Pulmonary artery endothelial cell (primary cell): Measurements from ENCODE around the gene DGLUCY. TPM values are rescaled to one million over a fixed set of nuclear protein-coding genes. Genes with fewer than 3 reads are reported as not detected.
"Not testable (repeated sequence)": the region's sequence is repeated elsewhere in the genome, so short reads cannot be mapped to it uniquely, and the experiment has no call there.

ENCODE experiments used
- DNase-seq: peaks from one replicate; pipeline ENCODE4 v3.0.0-alpha.2; 2011; ENCODE audit warnings: low read depth, low spot score
- total RNA-seq: library from RNA; depleted of rRNA; stranded (reverse); fragments of >200 nt; gene quantifications from 2 replicates; pipeline ENCODE4 v1.2.3, GENCODE V29; 2014

DGLUCY gene
- total RNA-seq, 1 donor from 2014 or later: 51.4 TPM

DNA sequence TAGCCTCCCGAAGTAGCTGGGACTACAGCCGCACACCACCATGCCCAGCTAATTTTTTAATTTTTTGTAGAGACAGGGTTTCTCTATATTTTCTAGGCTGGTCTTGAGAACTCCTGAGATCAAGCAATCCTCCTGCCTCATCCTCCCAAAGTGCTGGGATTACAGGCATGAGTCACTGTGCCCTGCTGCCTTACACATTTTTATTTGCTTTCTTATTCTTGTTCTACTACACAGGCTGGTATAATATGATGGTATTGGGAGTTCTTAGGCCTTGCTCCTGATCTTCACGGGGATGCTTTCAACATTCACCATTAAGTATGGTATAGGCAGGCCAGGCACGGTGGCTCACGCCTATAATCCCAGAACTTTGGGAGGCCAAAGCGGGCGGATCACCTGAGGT, 21.2 kb downstream of the DGLUCY start:
- no peak for DNase-seq

- peak; percentile 41 for DNase-seq
These were observed 24.9 kb downstream of the DGLUCY start for GRCh38 chr14:91138511-91139359.

DNA sequence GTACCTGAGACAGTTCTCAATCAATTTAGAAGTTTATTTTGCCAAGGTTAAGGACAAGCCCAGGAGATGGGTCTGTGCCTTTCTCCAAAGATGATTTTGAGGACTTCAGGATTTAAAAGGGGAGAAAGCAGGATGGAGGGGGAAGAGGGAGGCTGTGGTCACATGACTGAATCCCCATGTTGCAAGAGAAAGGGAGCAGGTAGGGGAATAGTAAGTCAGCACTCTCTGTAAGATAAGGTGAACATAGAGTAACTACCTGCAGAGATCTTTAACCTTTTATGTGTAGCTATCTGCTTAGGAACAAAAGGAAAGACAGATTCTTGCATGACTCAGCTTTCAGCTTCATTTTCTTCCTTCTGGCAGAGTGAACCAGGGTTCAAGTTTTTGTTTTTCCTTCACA, 25.9 kb downstream of the DGLUCY start:
- no peak for DNase-seq

DNA sequence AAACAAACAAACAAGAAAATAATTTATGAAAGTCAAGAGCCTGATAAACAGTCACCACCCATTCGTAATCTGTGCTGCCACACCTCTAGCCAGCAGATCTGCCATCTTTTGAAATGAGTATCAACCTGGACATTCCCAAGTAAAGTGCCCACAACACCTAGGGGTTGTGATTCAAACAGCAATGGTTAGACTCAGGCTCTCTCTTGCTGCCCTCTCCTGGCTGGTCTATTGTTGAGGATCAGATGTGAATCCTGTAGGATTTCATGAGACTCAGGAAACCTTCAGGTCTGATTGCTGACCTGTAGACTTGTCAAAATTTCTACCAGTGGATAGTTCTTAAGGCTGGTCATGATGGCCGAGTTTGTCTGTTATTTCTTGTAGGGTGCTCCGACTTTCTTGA, 26.8 kb downstream of the DGLUCY start:
- no peak for DNase-seq

GRCh38 chr14:91142214-91142668, 28.4 kb downstream of the DGLUCY start:
- DNase-seq: no peak

GRCh38 chr14:91143862-91144261, 30.0 kb downstream of the DGLUCY start:
- no peak for DNase-seq

- DNase-seq: peak; percentile 80
These were observed 30.7 kb downstream of the DGLUCY start for GRCh38 chr14:91144425-91145145.

DNA sequence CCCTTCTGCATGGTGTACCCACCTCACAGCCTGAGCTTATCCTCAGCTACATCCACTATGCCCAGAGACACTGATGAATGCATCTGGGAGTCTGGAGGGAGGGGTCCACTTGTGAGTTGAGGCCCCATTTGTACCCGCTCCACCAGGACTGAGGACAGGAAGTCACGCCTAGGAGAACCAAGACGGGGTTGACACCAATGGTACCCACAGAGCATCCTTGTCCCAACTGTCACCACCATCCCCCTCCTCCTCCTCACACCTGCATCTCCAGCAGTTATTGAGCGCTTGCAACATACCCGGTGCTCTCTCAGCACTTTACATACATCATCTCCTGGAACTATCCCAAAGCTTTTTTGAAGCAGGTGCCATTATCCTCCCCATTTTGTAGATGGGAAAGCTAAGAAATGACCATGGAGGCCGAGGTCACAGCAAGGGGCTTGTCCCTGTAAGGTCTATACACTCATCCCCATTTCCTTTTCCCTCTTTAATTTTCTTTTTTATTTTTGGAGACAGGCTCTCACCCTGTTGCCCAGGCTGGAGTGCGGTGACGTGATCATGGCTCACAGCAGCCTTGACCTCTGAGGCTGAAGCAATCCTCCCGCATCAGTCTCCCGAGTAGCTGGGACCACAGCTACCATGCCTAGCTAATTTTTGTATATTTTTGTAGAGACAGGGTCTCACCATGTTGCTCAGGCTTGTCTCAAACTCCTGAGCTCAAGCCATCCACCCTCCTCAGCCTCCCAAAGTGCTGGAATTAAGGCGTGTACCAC, 31.7 kb downstream of the DGLUCY start:
- DNase-seq: no peak

DNA sequence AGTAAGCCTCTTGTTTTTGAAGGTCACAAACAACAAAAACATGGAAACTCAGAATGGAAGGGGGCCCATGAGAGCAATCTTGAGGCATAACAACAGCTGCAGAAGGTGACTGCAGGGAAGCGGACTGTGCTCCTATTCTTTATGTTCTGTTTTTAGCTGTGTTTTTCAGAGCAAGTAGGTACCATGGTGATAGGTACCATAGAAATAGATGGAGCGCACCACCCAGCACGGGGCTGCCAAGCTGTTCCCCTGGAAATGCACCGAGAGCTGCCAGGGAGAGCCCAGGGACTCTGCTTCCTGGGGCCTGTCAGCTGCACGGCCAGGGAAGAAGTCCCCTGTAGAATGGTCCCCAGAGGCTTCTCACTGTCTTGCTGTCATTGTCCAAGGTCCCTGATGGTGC, 32.8 kb downstream of the DGLUCY start:
- DNase-seq: no peak

GRCh38 chr14:91149462-91149861, 35.6 kb downstream of the DGLUCY start:
- DNase-seq: peak; percentile 78

DNA sequence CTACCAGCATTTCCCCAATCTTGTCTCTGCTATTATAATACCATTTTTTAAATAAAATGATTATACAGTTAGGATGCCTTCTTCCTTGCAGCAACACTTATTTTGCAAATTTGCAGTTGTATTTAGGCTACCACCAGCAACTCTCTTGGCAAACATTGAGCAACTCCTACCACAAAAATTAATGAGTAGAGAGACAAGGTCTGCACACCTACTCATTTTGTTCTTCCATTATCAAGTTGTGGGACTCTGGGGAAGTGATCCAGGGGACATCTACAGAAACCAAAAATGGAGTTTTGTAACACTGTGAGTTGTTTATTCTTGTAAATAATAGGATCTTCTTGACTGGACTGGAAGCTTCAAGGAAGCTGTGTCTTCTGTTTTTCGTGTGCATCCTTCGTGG, 38.6 kb downstream of the DGLUCY start:
- no peak for DNase-seq

DNA sequence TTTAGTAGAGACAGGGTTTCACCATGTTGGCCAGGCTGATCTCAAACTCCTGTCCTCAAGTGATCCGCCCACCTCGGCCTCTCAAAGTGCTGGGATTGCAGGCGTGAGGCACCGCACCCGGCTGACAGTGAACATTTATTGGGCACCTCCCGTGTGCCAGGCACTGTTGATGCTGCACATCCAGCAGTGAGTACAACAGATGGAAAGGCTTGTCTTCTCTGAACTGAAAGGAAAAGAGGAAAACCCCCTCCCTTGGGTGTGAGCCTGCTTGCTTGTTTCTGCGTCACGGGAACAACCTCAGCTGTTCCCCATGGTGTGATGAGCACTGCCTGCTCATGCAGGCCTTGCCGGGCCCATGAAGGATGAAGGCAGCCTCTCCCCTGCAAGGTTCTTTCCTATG, 39.5 kb downstream of the DGLUCY start:
- DNase-seq: no peak

DNA sequence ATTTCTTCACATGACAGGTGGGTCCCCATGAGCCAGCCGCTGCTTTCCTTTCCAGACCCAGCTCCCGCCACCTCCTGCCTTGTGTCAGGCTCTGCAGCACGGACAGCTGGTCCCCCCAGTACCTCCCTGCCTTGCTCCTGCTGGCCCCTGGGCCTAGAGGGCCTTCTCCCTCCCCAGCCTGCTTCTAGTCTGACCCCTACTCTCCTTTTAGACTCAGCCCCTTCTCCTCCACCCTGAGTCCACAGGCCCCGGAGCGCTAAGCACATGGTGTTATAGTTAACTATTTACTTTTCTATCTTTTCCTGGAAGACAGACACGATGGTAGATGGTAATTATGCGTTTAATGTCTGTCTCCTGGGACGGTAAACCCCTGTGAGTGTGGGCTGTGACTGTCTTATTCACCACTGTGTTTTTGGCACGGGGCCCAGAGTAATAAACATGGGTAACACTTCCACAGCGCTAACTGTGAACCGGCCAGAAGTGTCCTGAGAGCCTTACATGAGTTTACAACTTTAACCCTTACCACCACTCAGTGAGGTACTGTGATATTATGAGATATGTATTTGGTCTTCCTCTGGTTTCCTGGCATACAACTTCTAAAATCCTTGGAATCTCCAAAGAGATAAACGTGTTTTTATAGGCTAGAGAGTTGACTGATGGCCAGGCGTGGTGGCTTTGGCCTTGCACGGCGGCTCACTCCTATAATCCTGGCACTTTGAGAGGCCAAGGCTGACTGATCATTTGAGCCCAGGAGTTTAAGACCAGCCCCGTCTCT, 41.2 kb downstream of the DGLUCY start:
- DNase-seq: no peak

DNA sequence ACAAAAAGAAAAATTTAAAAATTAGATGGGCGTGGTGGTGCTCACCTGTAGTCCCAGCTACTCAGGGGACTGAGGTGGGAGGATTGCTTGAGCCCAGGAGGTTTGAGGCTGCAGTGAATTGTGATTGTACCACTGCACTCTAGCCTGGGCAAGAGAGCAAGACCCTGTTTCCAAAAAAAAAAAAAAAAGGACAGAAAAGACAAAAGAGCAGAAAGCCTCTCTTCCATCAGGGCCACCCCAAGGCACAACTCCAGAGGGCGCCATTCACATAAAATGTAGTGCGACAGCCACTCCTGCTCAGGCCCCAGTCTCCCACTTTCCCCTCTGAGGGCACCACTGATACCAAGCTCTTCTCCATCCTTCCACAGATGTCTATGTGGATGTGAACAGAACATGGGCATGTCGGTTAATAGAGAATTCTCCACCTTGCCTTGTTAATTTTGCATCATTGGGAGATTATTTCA, 41.8 kb downstream of the DGLUCY start:
- no peak for DNase-seq

GRCh38 chr14:91156142-91156666, 42.3 kb downstream of the DGLUCY start:
- not testable (repeated sequence) for DNase-seq

DNA sequence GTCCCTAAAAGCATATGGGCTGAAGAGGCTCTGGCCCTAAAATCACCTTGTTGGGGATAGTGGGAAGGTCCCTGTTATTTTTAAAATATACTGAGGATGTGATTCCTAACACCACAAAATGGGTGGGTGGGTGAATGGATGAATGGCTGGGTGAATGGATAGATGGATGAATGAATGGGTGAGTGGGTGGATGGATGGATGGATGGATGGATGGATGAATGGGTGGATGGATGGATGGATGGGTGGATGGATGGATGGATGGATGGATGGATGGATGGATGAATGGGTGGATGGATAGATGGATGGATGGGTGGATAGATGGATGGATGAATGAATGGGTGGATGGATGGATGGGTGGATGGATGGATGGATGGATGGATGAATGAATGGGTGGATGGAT, 43.0 kb downstream of the DGLUCY start:
- not testable (repeated sequence) for DNase-seq

GRCh38 chr14:91158091-91158790, 44.4 kb downstream of the DGLUCY start:
- DNase-seq: no peak

DNA sequence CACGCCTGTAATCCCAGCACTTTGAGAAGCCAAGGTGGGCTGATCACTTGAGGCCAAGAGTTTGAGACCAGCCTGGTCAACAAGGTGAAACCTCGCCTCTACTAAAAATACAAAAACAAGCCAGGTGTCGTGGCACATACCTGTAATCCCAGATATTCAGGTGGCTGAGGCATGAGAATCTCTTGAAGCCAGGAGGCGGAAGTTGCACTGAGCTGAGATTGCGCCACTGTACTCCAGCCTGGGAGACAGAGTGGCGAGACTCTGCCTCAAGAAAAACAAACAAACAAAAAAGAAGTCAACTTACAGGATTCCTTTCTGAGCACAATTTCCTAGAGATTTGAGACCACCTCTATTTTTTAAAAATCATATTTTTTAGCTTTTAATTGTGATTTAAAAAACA, 45.3 kb downstream of the DGLUCY start:
- DNase-seq: no peak

GRCh38 chr14:91159906-91160305, 46.0 kb downstream of the DGLUCY start:
- DNase-seq: no peak

DNA sequence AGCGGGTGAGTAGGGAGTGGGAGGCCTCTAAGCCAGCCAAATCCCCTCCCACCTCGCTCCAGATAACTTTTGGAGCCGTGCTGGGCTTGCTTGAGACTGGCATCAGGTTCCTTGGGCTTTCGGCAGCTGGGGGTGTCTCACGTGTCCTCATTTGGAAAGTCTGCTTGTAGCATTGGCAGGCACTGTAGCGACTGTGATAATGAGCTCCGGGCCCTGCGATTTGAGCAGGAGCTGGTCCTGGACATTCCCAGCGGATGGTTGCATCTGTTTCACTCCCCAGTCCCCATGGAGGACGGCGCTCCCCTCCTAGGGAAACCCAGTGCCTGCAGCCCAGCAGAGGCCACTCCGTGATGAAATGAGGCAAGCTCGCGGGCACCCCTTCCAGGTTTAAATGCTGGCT, 49.4 kb downstream of the DGLUCY start:
- DNase-seq: no peak
